Measurements from ENCODE around the gene BACE2. TPM values are rescaled to one million over a fixed set of nuclear protein-coding genes. Genes with fewer than 3 reads are reported as not detected.

The BACE2 gene
- total RNA-seq, 1 experiment from 2014 or later = 23.2 TPM

GRCh38 chr21:41241341-41241740 lies 73.4 kb downstream of the BACE2 start:
- no peak overlapping the region for H3K9ac ChIP-seq (ENCODE audit: low read length)
- POLR2A ChIA-PET = no interaction called here
- H3K36me3 ChIP-seq (ENCODE audit: control insufficient read depth in 1 of 2, insufficient read depth in 2 of 2, low read length in 2 of 2) = peaks cover 0 to 3% of the 10 kb centered on the region in 2 experiments; a peak in 1 of 4 replicates
- H3K9me2 ChIP-seq (ENCODE audit: insufficient read depth) = no peaks in the 10 kb centered on the region
- RAD21 ChIA-PET (ENCODE audit: low non-redundant PET in 1 of 2, low total read pairs in 2 of 2, uncharacterized antibody in 2 of 2, unreplicated experiment in 2 of 2) = no interaction called here
- H4K20me1 ChIP-seq (ENCODE audit: insufficient read depth) = no peaks in the 10 kb centered on the region
- no peaks in the 10 kb centered on the region for H3K4me1 ChIP-seq (ENCODE audit: control insufficient read depth in 1 of 2, insufficient read depth in 2 of 2, low read length in 2 of 2)
- DNase-seq (ENCODE audit: low read depth, low spot score) = no peak
- no peak overlapping the region for H3K4me3 ChIP-seq (replicated peaks in 1 of 2; ENCODE audit: low read depth in 1 of 2, low read length in 2 of 2)
- no peaks in the 10 kb centered on the region for H3K27me3 ChIP-seq (ENCODE audit: insufficient read depth, low read length)
- H3K79me2 ChIP-seq (ENCODE audit: insufficient read depth, low read length) = no peaks in the 10 kb centered on the region
- H3K4me2 ChIP-seq (ENCODE audit: low read length) = no peak overlapping the region
- CTCF ChIA-PET = no interaction called here
- no peak for ATAC-seq
- BruUV-seq (replicated peaks) = no TSS peak
- no peaks in the 10 kb centered on the region for H3K9me3 ChIP-seq (ENCODE audit: control insufficient read depth in 1 of 2, insufficient read depth in 1 of 2, low read depth in 1 of 2, low read length in 2 of 2)
- intact Hi-C loops (cut with micrococcal nuclease) = no loop called here
- no peak overlapping the region for H2AFZ ChIP-seq (ENCODE audit: low read depth, low read length, poor library complexity, severe bottlenecking)
- H3K27ac ChIP-seq (ENCODE audit: low read depth, low read length) = no peak overlapping the region
- TF ChIP-seq YY1 (IDR thresholded peaks at IDR 0.05; ENCODE audit: extremely low read depth, insufficient replicate concordance, low read depth, low read length) (no peak), FOSL1 (IDR thresholded peaks at IDR 0.05; ENCODE audit: low read depth) (no peak), SP1 (IDR thresholded peaks at IDR 0.05; ENCODE audit: low read depth) (no peak), RAD21 (IDR thresholded peaks at IDR 0.05; ENCODE audit: low read depth) (no peak), MAX (IDR thresholded peaks at IDR 0.05) (no peak), EZH2phosphoT487 (IDR thresholded peaks at IDR 0.05; ENCODE audit: borderline replicate concordance) (no peak), JUND (IDR thresholded peaks at IDR 0.05) (no peak)

GRCh38 chr21:41242238-41242829 lies 74.4 kb downstream of the BACE2 start:
- intact Hi-C loops (cut with micrococcal nuclease) = no loop called here
- no peaks in the 10 kb centered on the region for H3K27me3 ChIP-seq (ENCODE audit: insufficient read depth, low read length)
- BruUV-seq (replicated peaks) = no TSS peak
- no peaks in the 10 kb centered on the region for H3K9me3 ChIP-seq (ENCODE audit: control insufficient read depth in 1 of 2, insufficient read depth in 1 of 2, low read depth in 1 of 2, low read length in 2 of 2)
- no peak overlapping the region for H3K27ac ChIP-seq (ENCODE audit: low read depth, low read length)
- no peak for ATAC-seq
- no peak for TF ChIP-seq ZFX (IDR thresholded peaks at IDR 0.05)
- CTCF ChIA-PET = no interaction called here
- H4K20me1 ChIP-seq (ENCODE audit: insufficient read depth) = no peaks in the 10 kb centered on the region
- RAD21 ChIA-PET (ENCODE audit: low non-redundant PET in 1 of 2, low total read pairs in 2 of 2, uncharacterized antibody in 2 of 2, unreplicated experiment in 2 of 2) = no interaction called here
- POLR2A ChIA-PET = no interaction called here
- H3K9me2 ChIP-seq (ENCODE audit: insufficient read depth) = no peaks in the 10 kb centered on the region
- no peak overlapping the region for H2AFZ ChIP-seq (ENCODE audit: low read depth, low read length, poor library complexity, severe bottlenecking)
- H3K9ac ChIP-seq (ENCODE audit: low read length) = no peak overlapping the region
- DNase-seq (ENCODE audit: low read depth, low spot score) = no peak
- H3K36me3 ChIP-seq (ENCODE audit: control insufficient read depth in 1 of 2, insufficient read depth in 2 of 2, low read length in 2 of 2) = peaks cover 0 to 3% of the 10 kb centered on the region in 2 experiments; a peak in 1 of 4 replicates
- H3K79me2 ChIP-seq (ENCODE audit: insufficient read depth, low read length) = no peaks in the 10 kb centered on the region
- no peak overlapping the region for H3K4me2 ChIP-seq (ENCODE audit: low read length)
- H3K4me1 ChIP-seq (ENCODE audit: control insufficient read depth in 1 of 2, insufficient read depth in 2 of 2, low read length in 2 of 2) = no peaks in the 10 kb centered on the region
- H3K4me3 ChIP-seq (replicated peaks in 1 of 2; ENCODE audit: low read depth in 1 of 2, low read length in 2 of 2) = no peak overlapping the region

Data from HCT116 (cell line).